Lower leg skin (tissue), 3 donors: ENCODE results near the gene TAPBPL.

ENCODE experiments used
- POLR2A ChIP-seq, 2 donors: fragments of 450-650 bp; IDR thresholded peaks; one replicate each; pipeline ENCODE4 v1.6.1; 2016 to 2017; ENCODE audit warnings: antibody characterized with exemption in 2 of 2, mild to moderate bottlenecking in 1 of 2, moderate library complexity in 1 of 2
- TF ChIP-seq, protein P1 (sequence below), 3 donors: fragments of 450-650 bp; IDR thresholded peaks; one replicate each; pipeline ENCODE4 v1.5.1; 2016; ENCODE audit warnings: antibody characterized with exemption in 3 of 3, mild to moderate bottlenecking in 3 of 3, moderate library complexity in 2 of 3

DNA sequence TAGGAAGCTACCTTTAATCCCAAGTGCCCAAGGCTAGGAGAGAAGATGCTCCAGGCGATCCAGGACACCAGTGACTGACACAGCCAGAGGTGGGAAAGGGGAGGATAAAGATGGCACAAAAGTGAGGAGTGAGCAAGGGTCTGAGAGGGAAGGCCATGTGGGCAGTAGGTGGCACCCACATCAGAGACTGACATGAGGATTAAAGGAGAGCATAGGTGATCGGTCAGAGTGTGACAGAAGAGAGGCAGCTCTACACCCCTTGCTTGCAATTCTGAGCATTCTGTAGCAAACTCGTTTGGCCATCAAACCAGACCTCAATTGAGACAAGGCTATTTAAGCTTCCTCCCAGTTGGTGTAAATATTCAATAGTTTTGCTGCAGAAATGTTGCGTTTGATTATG, 7.8 kb upstream of the TAPBPL start:
- TF ChIP-seq POLR2A (IDR thresholded peaks at IDR 0.05): no peak
- TF ChIP-seq, protein P1, sequence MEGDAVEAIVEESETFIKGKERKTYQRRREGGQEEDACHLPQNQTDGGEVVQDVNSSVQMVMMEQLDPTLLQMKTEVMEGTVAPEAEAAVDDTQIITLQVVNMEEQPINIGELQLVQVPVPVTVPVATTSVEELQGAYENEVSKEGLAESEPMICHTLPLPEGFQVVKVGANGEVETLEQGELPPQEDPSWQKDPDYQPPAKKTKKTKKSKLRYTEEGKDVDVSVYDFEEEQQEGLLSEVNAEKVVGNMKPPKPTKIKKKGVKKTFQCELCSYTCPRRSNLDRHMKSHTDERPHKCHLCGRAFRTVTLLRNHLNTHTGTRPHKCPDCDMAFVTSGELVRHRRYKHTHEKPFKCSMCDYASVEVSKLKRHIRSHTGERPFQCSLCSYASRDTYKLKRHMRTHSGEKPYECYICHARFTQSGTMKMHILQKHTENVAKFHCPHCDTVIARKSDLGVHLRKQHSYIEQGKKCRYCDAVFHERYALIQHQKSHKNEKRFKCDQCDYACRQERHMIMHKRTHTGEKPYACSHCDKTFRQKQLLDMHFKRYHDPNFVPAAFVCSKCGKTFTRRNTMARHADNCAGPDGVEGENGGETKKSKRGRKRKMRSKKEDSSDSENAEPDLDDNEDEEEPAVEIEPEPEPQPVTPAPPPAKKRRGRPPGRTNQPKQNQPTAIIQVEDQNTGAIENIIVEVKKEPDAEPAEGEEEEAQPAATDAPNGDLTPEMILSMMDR (IDR thresholded peaks at IDR 0.05): no peak
